HK-2 (cell line): ENCODE measurements around the gene TGFBR3L.

Source experiments
- DNase-seq: peaks from one replicate; pipeline ENCODE4 v3.0.0-alpha.2; 2018; ENCODE audit not compliant: unreplicated experiment

TGFBR3L gene

DNA sequence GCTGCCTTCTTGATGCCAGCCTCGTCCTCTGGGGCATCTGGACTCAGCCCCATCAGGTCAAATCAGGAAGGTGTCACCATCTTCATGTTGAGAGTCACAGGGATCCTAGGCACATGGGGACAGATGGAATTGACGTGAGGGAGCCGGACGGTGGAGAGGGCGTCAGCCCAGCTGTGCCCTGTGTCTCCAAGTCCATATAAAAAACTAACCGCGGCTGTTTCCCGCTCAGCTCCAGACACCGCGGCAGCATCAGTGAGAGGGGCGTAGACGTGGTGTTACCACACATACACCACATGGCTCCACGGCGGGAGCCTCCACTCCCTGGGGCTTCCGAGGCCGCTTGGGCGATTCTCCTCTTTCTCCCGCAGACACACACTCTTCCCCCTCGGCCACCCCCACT, 34.8 kb upstream of the TGFBR3L start:
- DNase-seq, result no peak

DNA sequence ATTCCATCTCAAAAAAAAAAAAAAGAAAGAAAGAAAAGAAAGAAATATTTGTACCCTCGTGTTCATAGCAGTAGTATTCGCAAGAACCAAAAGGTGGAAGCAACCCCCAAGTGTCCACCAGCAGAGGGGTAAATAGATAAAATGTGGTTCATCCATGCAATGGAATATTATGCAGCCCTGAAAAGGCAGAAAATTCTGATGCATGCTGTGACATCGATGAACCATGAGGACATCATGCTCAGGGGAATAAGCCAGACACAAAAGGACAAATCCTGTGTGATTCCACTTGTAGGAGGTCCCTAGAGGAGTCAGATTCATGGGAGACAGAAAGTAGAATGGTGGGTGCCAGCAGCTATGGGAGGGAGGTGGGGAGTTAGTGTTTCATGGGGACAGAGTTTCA, 32.7 kb upstream of the TGFBR3L start:
- DNase-seq, result no peak

DNA sequence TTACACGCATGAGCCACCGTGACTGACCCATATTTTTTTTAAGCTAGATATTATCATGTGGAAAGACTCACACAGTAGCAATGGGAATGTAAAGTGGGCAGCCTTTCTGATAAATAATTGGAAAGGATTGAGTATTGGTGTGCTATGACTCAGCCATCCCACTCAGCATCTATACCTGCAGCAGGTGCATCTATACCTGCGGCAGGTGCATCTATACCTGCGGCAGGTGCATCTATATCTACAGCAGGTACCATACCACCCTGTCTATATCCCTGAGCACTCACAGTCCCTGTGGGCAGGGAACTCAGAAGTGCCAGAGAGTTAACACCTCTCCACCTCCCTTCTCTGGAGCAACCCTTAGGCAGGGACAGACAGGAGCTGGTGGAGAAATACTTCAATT, 31.5 kb upstream of the TGFBR3L start:
- no peak for DNase-seq

DNA sequence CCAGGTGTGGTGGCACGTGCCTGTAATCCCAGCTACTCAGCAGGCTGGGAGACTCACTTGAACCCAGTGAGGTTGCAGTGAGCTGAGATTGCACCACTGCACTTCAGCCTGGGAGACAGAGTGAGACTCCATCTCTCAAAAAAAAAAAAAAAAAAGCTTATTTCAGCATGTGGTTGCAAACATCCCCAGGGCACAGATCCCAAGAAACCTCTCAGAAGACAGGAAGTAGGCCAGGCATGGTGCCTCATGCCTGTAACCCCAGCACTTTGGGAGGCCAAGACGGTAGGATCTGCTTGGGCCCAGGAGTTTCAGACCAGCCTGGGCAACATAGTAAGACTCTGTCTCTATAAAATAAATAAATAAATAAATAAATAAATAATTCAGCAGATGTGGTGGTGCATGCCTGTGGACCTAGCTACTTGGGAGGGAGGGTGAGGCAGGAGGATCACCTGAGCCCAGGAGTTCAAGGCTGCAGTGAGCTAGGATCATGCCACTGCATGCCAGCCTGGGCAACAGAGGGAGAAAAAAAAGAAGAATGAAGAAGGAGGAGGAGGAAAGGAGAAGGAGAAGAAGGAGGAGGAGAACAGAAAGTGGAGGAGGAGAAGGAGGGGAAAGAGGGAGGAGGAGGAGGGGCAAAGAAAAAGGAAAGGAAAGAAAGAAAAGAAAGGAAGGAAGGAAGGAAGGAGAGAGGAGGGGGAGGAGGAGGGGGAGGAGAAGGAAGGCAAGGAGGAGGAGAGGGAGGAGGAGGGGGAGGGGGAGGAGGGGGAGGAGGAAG, 30.6 kb upstream of the TGFBR3L start:
- DNase-seq, result no peak

DNA sequence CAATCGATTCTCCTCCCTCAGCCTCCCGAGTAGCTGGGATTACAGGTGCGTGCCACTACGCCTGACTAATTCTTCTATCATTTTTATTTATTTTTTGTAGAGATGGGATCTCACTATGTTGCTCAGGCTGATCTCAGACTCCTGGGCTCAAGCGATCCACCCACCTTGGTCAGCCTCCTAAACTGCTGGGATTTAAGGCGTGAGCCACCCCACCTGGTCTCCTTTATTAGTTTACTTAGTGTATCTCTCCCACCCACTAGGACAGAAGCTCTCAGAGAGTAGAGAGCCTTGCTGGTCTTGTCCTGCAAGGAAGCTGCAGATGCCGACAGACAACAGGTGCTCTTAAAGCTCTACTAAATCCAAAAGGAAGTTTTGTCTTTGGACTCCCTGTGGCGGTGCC, 28.8 kb upstream of the TGFBR3L start:
- no peak for DNase-seq

DNA sequence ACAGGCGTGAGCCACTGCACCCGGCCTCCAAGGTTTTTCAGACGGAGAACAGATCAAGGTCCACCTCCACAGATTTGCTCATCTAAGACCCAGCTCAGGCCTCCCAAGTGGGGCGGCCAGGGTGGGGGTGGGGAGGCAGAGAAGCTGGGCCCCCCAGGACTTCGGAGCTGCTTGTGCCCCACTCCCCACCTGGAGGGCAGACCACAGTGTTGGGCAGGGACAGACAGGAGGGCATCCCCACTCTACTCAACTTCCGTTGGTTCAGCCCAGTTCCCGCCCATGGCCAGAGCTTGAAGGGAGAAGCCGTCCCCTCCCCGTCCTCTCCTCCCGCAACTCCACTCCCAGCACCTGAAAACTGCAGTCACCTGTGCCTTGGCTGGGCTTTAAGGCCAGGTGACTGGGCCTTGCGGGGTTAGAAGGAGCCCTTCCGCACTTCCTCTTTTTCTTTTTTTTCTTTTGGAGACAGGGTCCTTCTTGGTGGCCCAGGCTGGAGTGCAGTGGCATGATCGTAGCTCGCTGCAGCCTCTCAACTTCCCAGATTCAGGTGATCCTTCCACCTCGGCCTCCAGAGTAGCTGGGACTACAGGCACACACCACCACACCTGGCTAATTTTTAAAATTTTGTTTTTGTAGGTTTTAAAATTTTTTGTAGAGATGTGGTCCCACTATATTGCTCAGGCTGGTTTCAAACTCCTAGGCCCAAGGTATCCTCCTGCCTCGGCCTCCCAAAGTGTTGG, 27.1 kb upstream of the TGFBR3L start:
- DNase-seq, result no peak

DNA sequence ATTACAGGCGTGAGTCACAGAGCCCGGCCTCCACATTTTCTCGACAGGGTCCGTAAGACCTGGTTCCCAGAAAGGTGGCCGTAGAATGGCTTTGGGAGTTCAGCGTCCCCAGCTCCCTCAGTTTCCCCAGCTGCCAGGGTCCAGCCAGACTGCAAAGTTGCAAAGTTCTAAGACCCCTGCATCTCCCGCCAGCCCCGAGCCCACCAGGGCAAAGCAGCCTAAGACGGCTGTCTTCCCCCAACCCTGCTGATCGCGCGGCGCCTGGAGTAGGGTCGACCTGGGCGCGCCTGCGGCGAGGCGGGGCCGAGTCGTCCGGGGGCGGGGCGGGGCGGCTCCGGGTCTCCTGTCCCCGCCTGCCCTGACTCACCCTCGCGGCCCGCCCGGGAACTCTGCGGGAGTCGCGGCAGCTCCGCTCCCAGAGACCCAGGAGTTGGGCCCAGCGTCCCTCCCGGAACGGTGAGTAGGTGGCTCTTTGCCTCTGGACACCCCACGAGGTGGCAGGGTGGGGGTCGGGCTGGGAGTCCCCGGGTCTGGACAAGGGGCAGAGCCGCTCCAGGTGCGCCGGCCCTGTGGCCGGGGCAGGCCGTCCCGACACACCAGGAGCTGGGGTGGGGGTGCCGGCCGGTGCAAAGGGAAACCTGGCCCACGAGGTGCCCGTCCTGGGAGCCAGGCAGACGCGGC, 26.3 kb upstream of the TGFBR3L start, which contains the start of gene LRRC8E:
TSS of gene LRRC8E (plus strand) at position 366 of the 681 bp plus-strand sequence. CDS start 7,094 bp downstream, outside the sequence.
- DNase-seq, result peak; percentile 88

DNA sequence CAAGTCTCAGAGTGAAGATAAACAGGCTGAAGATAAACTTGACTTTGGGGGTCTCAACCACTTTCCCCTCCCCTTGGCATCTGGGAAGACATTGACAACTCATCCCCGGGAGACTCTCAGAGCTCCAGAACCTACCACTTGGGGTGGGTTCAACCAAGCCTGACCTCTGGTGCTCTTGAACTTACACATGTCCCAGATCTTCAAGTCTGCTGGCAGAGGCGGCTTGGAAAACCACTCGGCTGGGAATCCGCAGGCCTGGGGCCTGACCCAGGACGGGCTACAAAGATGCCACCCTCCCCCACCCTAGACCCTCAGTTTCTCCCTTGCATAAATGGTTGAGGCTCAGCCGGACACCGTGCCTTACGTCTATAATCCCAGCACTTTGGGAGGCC, 25.8 kb upstream of the TGFBR3L start:
- no peak for DNase-seq

DNA sequence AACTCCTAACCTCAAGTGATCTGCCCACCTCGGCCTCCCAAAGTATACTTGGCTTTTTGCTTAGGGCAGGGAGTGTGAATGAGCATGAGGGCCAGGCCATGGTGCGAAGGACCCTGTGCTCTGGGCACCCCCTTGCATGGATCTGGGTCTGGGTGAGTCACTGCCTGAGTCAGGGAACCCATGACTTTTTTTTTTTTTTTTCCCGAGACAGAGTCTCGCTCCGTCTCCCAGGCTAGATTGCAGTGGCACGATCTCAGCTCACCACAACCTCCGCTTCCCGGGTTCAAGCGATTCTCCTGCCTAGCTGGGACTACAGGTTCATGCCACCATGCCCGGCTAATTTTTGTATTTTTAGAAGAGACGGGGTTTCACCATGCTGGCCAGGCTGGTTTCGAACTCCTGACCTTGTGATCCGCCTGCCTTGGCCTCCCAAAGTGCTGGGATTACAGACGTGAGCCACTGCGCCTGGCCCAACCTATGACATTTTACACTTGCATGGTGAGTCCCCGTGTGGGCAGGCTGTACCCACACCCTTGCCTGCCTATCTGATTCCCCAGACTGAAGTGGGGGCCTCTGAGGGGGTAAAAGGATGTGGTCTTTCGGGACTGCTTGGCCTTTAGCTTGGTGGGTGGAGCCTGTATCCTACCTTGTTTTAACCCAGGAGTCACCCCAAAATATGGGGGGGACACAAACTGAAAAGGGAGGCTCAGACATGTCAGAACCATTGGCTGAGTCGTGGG, 21.1 kb upstream of the TGFBR3L start:
- peak; percentile 66 for DNase-seq

DNA sequence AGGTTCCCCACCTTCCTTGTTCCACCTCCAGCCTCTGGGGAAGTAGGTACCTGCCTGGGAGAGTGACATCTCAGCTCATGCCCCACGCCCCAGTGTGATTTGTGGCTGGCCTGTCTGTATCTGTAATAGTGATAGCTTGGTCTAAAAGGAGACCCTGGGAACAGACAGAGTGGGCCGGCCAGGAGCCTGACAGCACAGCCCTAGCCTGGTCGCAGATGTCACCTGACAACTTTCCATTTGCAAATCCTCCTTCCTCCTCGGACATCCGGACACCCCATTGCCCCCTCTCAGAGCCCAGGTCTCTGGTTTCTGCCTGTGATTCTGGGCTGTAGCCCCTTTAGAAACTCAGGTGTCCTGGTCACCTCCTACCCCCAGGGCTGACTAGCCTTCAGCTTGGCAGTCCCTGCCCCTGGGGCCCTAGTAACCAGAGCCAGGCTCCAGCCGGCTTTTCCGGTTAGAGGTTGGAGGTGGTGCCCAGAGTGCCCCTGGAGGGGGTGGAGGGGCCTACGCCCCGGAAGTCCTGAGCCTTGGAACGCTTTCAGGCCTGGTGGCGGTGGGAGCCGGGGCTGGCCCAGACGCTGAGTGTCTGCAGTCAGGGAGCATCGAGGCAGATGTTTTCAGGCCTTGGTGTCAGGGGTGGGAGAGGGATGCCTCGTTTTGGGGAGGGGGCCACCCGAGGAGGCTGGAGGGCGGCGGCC, 19.9 kb upstream of the TGFBR3L start:
- no peak for DNase-seq

DNA sequence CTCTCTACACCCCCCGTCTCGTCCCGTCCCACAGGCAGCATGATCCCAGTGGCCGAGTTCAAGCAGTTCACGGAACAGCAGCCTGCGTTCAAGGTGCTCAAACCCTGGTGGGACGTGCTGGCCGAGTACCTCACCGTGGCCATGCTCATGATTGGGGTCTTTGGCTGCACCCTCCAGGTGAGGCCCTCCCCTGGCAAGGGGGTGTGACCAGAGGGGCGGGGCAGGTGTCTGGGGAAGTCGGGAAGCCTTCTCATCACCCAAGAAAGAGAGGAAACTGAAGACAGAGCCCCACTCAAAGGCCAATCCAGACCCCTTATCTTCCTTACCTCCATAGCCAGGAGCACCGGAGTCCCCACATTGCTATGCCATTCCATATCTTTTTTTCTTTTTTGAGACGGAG, 19.1 kb upstream of the TGFBR3L start:
- DNase-seq, result no peak

DNA sequence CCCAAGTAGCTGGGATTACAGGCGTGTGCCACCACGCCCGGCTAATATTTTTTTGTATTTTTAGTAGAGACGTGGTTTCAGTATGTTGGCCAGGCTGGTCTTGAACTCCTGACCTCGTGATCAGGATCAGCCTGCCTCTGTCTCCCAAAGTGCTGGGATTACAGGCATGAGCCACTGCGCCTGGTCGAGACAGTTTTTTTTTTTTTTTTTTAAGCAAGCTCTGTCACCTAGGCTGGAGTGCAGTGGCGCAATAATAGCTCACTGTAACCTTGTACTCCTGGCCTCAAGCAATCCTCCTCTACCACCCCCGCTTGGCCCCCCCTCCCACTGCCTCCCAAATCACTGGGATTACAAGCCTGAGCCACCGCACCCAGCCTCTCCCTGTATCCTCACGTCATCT, 17.3 kb upstream of the TGFBR3L start:
- DNase-seq, result no peak

DNA sequence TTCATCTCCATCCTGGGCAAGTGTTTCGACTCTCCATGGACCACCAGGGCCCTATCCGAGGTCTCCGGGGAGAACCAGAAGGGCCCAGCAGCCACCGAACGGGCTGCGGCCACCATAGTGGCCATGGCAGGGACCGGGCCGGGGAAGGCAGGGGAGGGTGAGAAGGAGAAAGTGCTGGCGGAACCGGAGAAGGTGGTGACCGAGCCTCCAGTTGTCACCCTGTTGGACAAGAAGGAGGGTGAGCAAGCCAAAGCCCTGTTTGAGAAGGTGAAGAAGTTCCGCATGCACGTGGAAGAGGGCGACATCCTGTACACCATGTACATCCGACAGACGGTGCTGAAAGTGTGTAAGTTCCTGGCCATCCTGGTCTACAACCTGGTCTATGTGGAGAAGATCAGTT, 15.7 kb upstream of the TGFBR3L start:
- no peak for DNase-seq

DNA sequence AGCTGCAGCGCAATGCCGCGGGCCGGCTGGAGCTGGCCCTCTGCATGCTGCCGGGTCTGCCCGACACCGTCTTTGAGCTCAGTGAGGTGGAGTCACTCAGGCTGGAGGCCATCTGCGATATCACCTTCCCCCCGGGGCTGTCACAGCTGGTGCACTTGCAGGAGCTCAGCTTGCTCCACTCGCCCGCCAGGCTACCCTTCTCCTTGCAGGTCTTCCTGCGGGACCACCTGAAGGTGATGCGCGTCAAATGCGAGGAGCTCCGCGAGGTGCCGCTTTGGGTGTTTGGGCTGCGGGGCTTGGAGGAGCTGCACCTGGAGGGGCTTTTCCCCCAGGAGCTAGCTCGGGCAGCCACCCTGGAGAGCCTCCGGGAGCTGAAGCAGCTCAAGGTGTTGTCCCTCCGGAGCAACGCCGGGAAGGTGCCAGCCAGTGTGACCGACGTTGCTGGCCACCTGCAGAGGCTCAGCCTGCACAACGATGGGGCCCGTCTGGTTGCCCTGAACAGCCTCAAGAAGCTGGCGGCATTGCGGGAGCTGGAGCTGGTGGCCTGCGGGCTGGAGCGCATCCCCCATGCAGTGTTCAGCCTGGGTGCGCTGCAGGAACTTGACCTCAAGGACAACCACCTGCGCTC, 14.8 kb upstream of the TGFBR3L start:
- no peak for DNase-seq

DNA sequence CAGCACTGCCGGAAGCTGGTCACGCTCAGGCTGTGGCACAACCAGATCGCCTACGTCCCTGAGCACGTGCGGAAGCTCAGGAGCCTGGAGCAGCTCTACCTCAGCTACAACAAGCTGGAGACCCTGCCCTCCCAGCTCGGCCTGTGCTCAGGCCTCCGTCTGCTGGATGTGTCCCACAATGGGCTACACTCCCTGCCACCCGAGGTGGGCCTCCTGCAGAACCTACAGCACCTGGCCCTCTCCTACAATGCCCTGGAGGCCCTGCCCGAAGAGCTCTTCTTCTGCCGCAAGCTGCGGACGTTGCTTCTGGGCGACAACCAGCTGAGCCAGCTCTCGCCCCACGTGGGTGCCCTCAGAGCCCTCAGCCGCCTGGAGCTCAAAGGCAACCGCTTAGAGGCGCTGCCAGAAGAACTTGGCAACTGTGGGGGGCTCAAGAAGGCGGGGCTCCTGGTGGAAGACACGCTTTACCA, 14.2 kb upstream of the TGFBR3L start:
- DNase-seq, result no peak

DNA sequence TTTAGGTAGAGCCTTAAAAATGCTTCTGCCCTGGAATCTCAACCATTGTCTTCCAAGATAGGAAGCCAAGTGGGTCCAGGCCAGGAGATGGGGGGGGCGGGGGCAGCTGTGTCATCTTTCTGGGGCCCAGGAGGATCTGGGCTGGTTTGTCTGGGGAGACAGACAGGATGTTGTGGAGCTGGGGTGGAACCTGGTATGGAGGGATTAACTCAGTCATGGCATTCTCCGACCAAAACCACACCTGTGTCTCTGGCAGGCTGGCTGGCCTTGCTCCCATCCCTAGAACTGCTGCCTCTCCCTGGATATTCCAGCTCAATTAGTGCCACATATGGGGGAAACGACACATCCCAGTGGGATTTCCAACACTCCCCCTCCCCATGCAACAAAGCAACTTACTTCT, 13.7 kb upstream of the TGFBR3L start:
- DNase-seq, result no peak

DNA sequence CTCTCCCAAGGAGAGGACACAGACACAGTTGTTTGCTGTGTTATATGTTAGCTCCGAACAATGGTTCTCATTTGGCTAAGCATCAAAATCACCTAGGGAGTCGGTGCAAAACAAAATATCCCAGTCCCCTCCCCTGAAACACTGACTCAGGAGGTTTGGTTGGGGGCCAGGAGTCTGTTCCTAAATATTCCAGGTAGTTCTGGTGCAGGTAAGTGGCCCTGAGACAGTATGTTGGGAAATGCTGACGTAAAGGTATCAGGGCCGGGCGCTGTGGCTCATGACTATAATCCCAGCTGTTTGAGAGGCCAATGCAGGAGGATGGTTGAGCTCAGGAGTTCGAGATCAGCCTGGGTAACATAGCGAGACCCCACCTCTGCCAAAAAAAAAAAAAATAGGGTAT, 13.3 kb upstream of the TGFBR3L start:
- no peak for DNase-seq

DNA sequence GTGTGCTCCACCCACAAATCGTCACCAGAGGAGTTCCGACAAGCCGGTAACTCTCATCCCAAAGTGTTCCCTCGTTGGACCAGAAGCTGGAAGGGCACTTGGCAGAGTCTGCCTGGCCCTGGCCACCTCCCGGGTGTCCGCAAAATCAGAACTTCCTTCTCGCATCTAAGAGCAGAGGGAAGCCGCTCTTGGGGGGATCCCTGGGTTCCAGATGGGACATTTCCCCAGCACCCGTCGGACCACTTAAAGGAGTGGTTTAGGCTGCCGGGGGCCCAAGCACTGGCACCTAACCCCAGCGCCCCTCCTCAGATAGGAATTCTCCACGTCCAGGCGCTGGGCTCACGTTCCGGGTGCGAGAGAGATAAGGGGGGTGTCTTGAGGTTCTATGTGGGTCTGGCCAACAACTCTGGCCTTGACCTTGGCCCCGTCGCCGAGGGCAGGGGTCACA, 11.8 kb upstream of the TGFBR3L start:
- DNase-seq, result no peak

DNA sequence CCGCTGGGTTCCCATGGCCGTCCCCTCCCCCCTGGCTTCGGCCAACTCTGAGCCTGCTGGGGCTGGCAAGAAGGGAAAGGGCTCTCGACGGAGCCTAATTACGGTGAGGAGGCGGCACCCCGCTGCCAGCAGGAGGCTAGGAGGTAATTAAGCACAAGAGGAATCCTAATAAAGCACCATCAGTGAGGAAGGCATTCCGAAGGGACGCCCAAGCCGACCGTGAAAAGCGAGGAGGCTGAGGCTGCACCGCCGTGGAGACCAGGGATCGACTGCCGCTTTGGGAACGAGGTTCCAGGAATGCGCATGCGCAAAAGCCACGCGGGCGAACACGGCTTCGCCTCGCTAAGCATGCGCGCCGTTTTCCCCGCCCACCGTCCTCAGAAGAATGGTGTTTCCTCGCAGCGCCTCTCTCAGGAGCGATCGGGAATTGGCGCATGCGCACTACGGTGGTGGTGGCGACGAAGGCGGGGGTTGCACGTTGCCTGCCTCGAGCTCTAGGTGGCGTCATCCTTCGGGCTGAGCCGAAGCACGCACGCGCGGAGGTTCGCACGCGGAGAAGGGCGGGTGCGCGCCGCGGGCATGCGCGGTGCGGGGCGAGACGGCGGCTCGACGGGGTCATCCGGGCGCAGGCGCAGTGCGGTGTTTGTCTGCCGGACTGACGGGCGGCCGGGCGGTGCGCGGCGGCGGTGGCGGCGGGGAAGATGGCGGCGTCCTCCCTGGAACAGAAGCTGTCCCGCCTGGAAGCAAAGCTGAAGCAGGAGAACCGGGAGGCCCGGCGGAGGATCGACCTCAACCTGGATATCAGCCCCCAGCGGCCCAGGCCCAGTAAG, 11.2 kb upstream of the TGFBR3L start, which contains the start of gene MAP2K7:
TSS of gene MAP2K7 (plus strand) at position 634 of the 830 bp plus-strand sequence. CDS start at position 702, 68 bp downstream.
- peak; percentile 100 for DNase-seq
